HK-2 (cell line): ENCODE data around the gene LGALS9C.
"Not testable (repeated sequence)": the region's sequence is repeated elsewhere in the genome, so short reads cannot be mapped to it uniquely, and the experiment has no call there.

ENCODE experiments used
- DNase-seq: peaks from one replicate; pipeline ENCODE4 v3.0.0-alpha.2; 2018; ENCODE audit not compliant: unreplicated experiment

Gene LGALS9C

GRCh38 chr17:18478362-18478761 is 1.8 kb downstream of the LGALS9C start:
- DNase-seq = not testable (repeated sequence)

GRCh38 chr17:18478977-18479595 is 2.5 kb downstream of the LGALS9C start:
- not testable (repeated sequence) for DNase-seq

GRCh38 chr17:18481775-18482174 is 5.2 kb downstream of the LGALS9C start:
- not testable (repeated sequence) for DNase-seq

GRCh38 chr17:18485936-18486464 is 9.4 kb downstream of the LGALS9C start:
- DNase-seq = not testable (repeated sequence)

- not testable (repeated sequence) for DNase-seq
Observed at GRCh38 chr17:18487633-18488032, 11.0 kb downstream of the LGALS9C start.

GRCh38 chr17:18488622-18489021 is 12.0 kb downstream of the LGALS9C start:
- DNase-seq = not testable (repeated sequence)

- DNase-seq = not testable (repeated sequence)
Observed at GRCh38 chr17:18490016-18490415, 13.4 kb downstream of the LGALS9C start.

GRCh38 chr17:18492712-18493480 is 16.3 kb downstream of the LGALS9C start:
- DNase-seq = not testable (repeated sequence)

- DNase-seq = not testable (repeated sequence)
Observed at GRCh38 chr17:18494250-18494768, 17.7 kb downstream of the LGALS9C start.

GRCh38 chr17:18497044-18497443 is 20.5 kb downstream of the LGALS9C start:
- not testable (repeated sequence) for DNase-seq

GRCh38 chr17:18499100-18499499 is 22.5 kb downstream of the LGALS9C start:
- DNase-seq = not testable (repeated sequence)

GRCh38 chr17:18499756-18500155 is 23.2 kb downstream of the LGALS9C start:
- not testable (repeated sequence) for DNase-seq

- not testable (repeated sequence) for DNase-seq
Observed at GRCh38 chr17:18500281-18500680, 23.7 kb downstream of the LGALS9C start.

- not testable (repeated sequence) for DNase-seq
Observed at GRCh38 chr17:18500816-18501215, 24.2 kb downstream of the LGALS9C start.

- not testable (repeated sequence) for DNase-seq
Observed at GRCh38 chr17:18503221-18503620, 26.6 kb downstream of the LGALS9C start.

GRCh38 chr17:18507729-18508128 is 31.1 kb downstream of the LGALS9C start:
- DNase-seq = not testable (repeated sequence)

- DNase-seq = not testable (repeated sequence)
Observed at GRCh38 chr17:18508667-18509066, 32.1 kb downstream of the LGALS9C start.

- not testable (repeated sequence) for DNase-seq
Observed at GRCh38 chr17:18521100-18521499, 44.5 kb downstream of the LGALS9C start.

GRCh38 chr17:18525015-18525414 is 48.4 kb downstream of the LGALS9C start:
- not testable (repeated sequence) for DNase-seq

- DNase-seq = not testable (repeated sequence)
Observed at GRCh38 chr17:18526168-18526800, 49.7 kb downstream of the LGALS9C start.

GRCh38 chr17:18527354-18527753 is 50.8 kb downstream of the LGALS9C start:
- not testable (repeated sequence) for DNase-seq

- DNase-seq = not testable (repeated sequence)
Observed at GRCh38 chr17:18528435-18528834, 51.8 kb downstream of the LGALS9C start.
